ENCODE results near the gene FGF12. TPM values are rescaled to one million over a fixed set of nuclear protein-coding genes. Genes with fewer than 3 reads are reported as not detected.

Gene FGF12
- total RNA-seq, 1 experiment from 2014 or later: 0.07 TPM

DNA sequence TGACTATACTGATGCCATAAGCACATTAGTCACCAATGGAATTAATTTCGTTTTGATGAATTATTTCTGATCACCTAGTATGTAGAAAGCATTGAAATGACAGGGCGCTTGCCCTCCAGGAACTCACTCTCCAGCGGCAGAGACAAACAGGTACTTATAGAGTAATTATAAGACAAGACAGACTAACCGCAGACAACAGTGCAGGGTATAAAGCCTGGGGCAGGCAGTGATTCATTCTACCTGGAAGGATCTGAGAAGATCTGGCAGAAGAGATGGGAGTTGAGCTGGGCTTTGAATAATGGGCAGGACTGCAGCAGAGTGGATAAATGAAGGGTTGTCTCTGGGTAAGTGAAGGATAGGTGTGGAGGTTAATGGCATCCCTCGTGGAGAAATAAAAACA lies 331.8 kb downstream of the FGF12 start:
- no peaks in the 10 kb centered on the region for H3K9me2 ChIP-seq (ENCODE audit: insufficient read depth)
- H3K27me3 ChIP-seq (ENCODE audit: insufficient read depth, low read length): peaks cover 23% of the 10 kb centered on the region
- BruUV-seq (replicated peaks): no TSS peak
- no peaks in the 10 kb centered on the region for H3K4me1 ChIP-seq (ENCODE audit: control insufficient read depth in 1 of 2, insufficient read depth in 2 of 2, low read length in 2 of 2)
- no peaks in the 10 kb centered on the region for H3K9me3 ChIP-seq (ENCODE audit: control insufficient read depth in 1 of 2, insufficient read depth in 1 of 2, low read depth in 1 of 2, low read length in 2 of 2)
- ChIA-PET POLR2A (no interaction called here), RAD21 (ENCODE audit: low non-redundant PET in 1 of 2, low total read pairs in 2 of 2, uncharacterized antibody in 2 of 2, unreplicated experiment in 2 of 2) (no interaction called here), CTCF (no interaction called here)
- TF ChIP-seq EZH2 (IDR thresholded peaks at IDR 0.05): no peak
- TF ChIP-seq, protein P1, sequence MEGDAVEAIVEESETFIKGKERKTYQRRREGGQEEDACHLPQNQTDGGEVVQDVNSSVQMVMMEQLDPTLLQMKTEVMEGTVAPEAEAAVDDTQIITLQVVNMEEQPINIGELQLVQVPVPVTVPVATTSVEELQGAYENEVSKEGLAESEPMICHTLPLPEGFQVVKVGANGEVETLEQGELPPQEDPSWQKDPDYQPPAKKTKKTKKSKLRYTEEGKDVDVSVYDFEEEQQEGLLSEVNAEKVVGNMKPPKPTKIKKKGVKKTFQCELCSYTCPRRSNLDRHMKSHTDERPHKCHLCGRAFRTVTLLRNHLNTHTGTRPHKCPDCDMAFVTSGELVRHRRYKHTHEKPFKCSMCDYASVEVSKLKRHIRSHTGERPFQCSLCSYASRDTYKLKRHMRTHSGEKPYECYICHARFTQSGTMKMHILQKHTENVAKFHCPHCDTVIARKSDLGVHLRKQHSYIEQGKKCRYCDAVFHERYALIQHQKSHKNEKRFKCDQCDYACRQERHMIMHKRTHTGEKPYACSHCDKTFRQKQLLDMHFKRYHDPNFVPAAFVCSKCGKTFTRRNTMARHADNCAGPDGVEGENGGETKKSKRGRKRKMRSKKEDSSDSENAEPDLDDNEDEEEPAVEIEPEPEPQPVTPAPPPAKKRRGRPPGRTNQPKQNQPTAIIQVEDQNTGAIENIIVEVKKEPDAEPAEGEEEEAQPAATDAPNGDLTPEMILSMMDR (IDR thresholded peaks at IDR 0.05 in 2 of 3, conservative IDR thresholded peaks at IDR 0.05 in 1 of 3; ENCODE audit: borderline replicate concordance in 1 of 3, insufficient read depth in 1 of 3, low read depth in 2 of 3, low read length in 2 of 3): no peak
- TF ChIP-seq, protein P2, sequence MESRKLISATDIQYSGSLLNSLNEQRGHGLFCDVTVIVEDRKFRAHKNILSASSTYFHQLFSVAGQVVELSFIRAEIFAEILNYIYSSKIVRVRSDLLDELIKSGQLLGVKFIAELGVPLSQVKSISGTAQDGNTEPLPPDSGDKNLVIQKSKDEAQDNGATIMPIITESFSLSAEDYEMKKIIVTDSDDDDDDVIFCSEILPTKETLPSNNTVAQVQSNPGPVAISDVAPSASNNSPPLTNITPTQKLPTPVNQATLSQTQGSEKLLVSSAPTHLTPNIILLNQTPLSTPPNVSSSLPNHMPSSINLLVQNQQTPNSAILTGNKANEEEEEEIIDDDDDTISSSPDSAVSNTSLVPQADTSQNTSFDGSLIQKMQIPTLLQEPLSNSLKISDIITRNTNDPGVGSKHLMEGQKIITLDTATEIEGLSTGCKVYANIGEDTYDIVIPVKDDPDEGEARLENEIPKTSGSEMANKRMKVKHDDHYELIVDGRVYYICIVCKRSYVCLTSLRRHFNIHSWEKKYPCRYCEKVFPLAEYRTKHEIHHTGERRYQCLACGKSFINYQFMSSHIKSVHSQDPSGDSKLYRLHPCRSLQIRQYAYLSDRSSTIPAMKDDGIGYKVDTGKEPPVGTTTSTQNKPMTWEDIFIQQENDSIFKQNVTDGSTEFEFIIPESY (IDR thresholded peaks at IDR 0.05; ENCODE audit: extremely low read depth, insufficient replicate concordance, low read length): no peak
- TF ChIP-seq YY1 (IDR thresholded peaks at IDR 0.05; ENCODE audit: extremely low read depth, insufficient replicate concordance, low read depth, low read length): no peak
- no peak for TF ChIP-seq CBX3 (IDR thresholded peaks at IDR 0.05; ENCODE audit: low read depth)
- no peaks in the 10 kb centered on the region for H4K20me1 ChIP-seq (ENCODE audit: insufficient read depth)
- DNase-seq (ENCODE audit: low read depth, low spot score) (no peak), ATAC-seq (no peak)
- intact Hi-C loops (cut with micrococcal nuclease): no loop called here
- H3K36me3 ChIP-seq (ENCODE audit: control insufficient read depth in 1 of 2, insufficient read depth in 2 of 2, low read length in 2 of 2): no peaks in the 10 kb centered on the region
- no peak overlapping the region for H3K4me2 ChIP-seq (ENCODE audit: low read length)
- H2AFZ ChIP-seq (ENCODE audit: low read depth, low read length, poor library complexity, severe bottlenecking): no peak overlapping the region
- no peak overlapping the region for H3K9ac ChIP-seq (ENCODE audit: low read length)
- no peak overlapping the region for H3K27ac ChIP-seq (ENCODE audit: low read depth, low read length)
- H3K4me3 ChIP-seq (replicated peaks in 1 of 2; ENCODE audit: low read depth in 1 of 2, low read length in 2 of 2): no peak overlapping the region
- H3K79me2 ChIP-seq (ENCODE audit: insufficient read depth, low read length): no peaks in the 10 kb centered on the region
